DND-41 (cell line): ENCODE data around the gene RNF150.

Experiments
- ATAC-seq: fragments of 200-7000 bp; cut with Tn5 transposase; 3 replicates; pipeline ENCODE4 v1.9.1; 2021; ENCODE audit warnings: low read depth; ENCODE audit not compliant: insufficient read depth
- DNase-seq: peaks from one replicate; pipeline ENCODE4 v3.0.0-alpha.2; 2020
- H2AFZ ChIP-seq: 2 replicates; pipeline ENCODE4 v1.6.0; 2012; ENCODE audit warnings: low read depth, low read length
- H3K27ac ChIP-seq: 2 replicates; pipeline ENCODE4 v1.5.1; 2012; ENCODE audit warnings: low read length, inconsistent platforms
- H3K27me3 ChIP-seq: fragments of 200-600 bp; sonication (generic); 2 replicates; pipeline ENCODE4 v1.6.0; 2012; ENCODE audit warnings: low read length, mild to moderate bottlenecking, inconsistent platforms; ENCODE audit not compliant: insufficient read depth, poor library complexity
- H3K36me3 ChIP-seq: 2 replicates; pipeline ENCODE4 v1.5.1; 2012; ENCODE audit warnings: low read length, inconsistent platforms; ENCODE audit not compliant: insufficient read depth
- H3K4me1 ChIP-seq: 2 replicates; pipeline ENCODE4 v1.5.1; 2012; ENCODE audit warnings: mild to moderate bottlenecking, low read length; ENCODE audit not compliant: insufficient read depth
- H3K4me2 ChIP-seq: 2 replicates; pipeline ENCODE4 v1.6.0; 2012; ENCODE audit warnings: mild to moderate bottlenecking, moderate library complexity, low read length, inconsistent platforms; ENCODE audit not compliant: insufficient read depth
- H3K4me3 ChIP-seq, 2 experiments: fragments of 200-600 bp in 1 of 2; shearing (Covaris generic) in 1 of 2; 2 replicates each; pipeline ENCODE4 v1.5.1; 2012 to 2016; ENCODE audit warnings: inconsistent platforms in 2 of 2, low read length in 2 of 2, mild to moderate bottlenecking in 2 of 2, low read depth in 1 of 2, moderate library complexity in 1 of 2
- H3K79me2 ChIP-seq: 2 replicates; pipeline ENCODE4 v1.6.0; 2012; ENCODE audit warnings: low read length, inconsistent platforms; ENCODE audit not compliant: insufficient read depth
- H3K9ac ChIP-seq: 2 replicates; pipeline ENCODE4 v1.6.0; 2012; ENCODE audit warnings: low read depth, mild to moderate bottlenecking, inconsistent platforms, low read length, moderate library complexity
- H3K9me3 ChIP-seq: 2 replicates; pipeline ENCODE4 v1.5.1; 2012; ENCODE audit warnings: low read length, moderate library complexity, mild to moderate bottlenecking, inconsistent platforms; ENCODE audit not compliant: insufficient read depth, severe bottlenecking
- H4K20me1 ChIP-seq: 2 replicates; pipeline ENCODE4 v1.6.0; 2012; ENCODE audit warnings: low read length; ENCODE audit not compliant: insufficient read depth
- CTCF ChIP-seq: IDR thresholded peaks from 2 replicates; pipeline ENCODE4 v1.5.1; 2012; ENCODE audit warnings: borderline replicate concordance, low read length, moderate library complexity, mild to moderate bottlenecking; ENCODE audit not compliant: poor library complexity, severe bottlenecking; ENCODE audit errors: extremely low read depth
- EZH2 ChIP-seq: IDR thresholded peaks from 3 replicates; pipeline ENCODE4 v1.6.1; 2012; ENCODE audit warnings: borderline replicate concordance, low read depth, mild to moderate bottlenecking, moderate library complexity, low read length, inconsistent platforms; ENCODE audit not compliant: severe bottlenecking

RNF150 gene

DNA sequence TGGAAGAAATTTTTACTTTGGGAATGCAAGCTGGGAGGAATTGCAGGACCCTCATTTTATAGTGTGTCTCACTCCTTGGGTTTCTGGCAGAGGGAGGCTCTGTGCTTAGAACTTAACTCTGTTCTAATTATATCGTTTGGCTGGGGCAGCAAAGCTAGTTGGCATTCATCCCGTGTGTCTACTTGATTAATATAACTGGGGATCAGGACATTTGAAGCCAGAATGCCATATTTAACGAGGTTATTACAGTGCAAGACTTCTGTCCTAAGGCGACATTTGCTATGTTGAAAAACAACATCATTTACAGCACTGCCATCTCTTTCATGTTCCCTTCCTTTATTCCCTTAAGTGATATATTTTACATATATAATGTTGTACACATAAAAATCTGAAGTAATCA, 198.0 kb downstream of the RNF150 start:
- Histone ChIP-seq H3K4me3 (no peak overlapping the region; a peak in 1 of 4 replicates), H3K9me3 (no peaks in the 10 kb centered on the region), H3K27ac (no peak overlapping the region), H3K9ac (no peak overlapping the region), H3K27me3 (no peaks in the 10 kb centered on the region), H3K36me3 (no peaks in the 10 kb centered on the region), H4K20me1 (no peaks in the 10 kb centered on the region), H3K79me2 (no peaks in the 10 kb centered on the region), H2AFZ (no peak overlapping the region; the same call in 1 of the 2 replicates), H3K4me2 (no peak overlapping the region), H3K4me1 (no peaks in the 10 kb centered on the region)
- TF ChIP-seq EZH2: no peak
- TF ChIP-seq CTCF: no peak
- no peak for ATAC-seq
- no peak for DNase-seq

DNA sequence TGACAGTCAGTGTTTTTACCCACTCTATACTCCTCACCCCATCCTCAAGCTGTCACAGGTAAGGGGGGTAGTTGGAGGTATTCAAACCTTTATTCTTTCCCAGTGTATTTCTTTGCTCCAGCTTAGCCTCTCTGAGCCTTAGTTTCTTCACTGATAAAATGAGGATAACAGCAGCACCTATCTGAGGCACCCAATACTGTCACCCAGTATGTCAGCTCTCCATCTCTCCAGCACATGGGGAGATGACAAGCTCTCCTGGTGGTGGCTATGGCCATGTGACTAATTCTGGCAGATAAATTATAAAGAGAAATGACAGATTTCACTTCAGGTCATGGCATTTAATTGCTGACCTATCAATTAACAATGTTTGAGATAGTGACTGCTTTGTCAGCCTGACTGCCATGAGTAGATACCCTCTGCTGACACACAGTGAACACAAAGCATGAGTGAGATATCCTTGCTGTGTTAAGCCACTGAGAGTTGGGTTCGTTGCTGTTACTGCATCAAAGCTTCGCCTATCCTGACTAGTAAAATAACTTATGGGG, 200.7 kb downstream of the RNF150 start:
- Histone ChIP-seq H4K20me1 (no peaks in the 10 kb centered on the region), H3K4me2 (no peak overlapping the region), H3K27me3 (no peaks in the 10 kb centered on the region), H2AFZ (no peak overlapping the region), H3K36me3 (no peaks in the 10 kb centered on the region), H3K9ac (no peak overlapping the region), H3K9me3 (no peaks in the 10 kb centered on the region), H3K4me1 (no peaks in the 10 kb centered on the region), H3K4me3 (no peak overlapping the region), H3K79me2 (no peaks in the 10 kb centered on the region), H3K27ac (no peak overlapping the region)
- TF ChIP-seq EZH2 (no peak), CTCF (no peak)
- ATAC-seq (no peak), DNase-seq (no peak)

DNA sequence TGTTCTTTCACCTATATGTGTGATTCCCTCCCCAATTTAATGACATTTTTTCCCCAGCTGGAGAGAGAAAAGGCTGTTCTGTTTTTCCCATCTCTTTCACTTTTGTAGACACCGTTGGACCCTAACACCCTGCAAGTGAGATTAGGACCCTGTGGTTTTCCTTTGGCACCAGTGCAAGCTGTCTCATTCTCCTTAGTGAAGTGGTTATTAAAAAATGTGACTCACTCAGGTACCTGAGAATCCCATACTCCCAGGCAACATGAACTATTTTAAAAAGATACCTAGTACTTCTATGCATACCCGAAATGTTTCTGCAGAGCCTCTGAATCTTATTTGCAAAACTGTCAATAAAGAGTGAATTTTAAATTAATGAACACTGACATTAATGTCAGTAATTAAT, 201.4 kb downstream of the RNF150 start:
- Histone ChIP-seq H3K27ac (no peak overlapping the region), H3K4me2 (no peak overlapping the region), H2AFZ (no peak overlapping the region), H3K4me3 (no peak overlapping the region), H4K20me1 (no peaks in the 10 kb centered on the region), H3K79me2 (no peaks in the 10 kb centered on the region), H3K27me3 (no peaks in the 10 kb centered on the region), H3K9ac (no peak overlapping the region), H3K36me3 (no peaks in the 10 kb centered on the region), H3K4me1 (no peaks in the 10 kb centered on the region), H3K9me3 (no peaks in the 10 kb centered on the region)
- ATAC-seq (no peak), DNase-seq (no peak)
- TF ChIP-seq EZH2 (no peak), CTCF (no peak)

- TF ChIP-seq CTCF (no peak), EZH2 (no peak)
- Histone ChIP-seq H3K36me3 (no peaks in the 10 kb centered on the region), H3K4me2 (no peak overlapping the region), H3K79me2 (no peaks in the 10 kb centered on the region), H3K4me1 (no peaks in the 10 kb centered on the region), H3K27ac (no peak overlapping the region), H4K20me1 (no peaks in the 10 kb centered on the region), H3K4me3 (no peak overlapping the region), H3K9ac (no peak overlapping the region), H3K9me3 (no peaks in the 10 kb centered on the region), H3K27me3 (no peaks in the 10 kb centered on the region), H2AFZ (no peak overlapping the region)
- DNase-seq: no peak
- no peak for ATAC-seq
These were observed 202.7 kb downstream of the RNF150 start for GRCh38 chr4:140930557-140930956.
